ENCODE measurements around the gene SHFL.
A peak's percentile ranks its signal among the peaks of the same experiment; 100 is the strongest.

Gene SHFL

DNA sequence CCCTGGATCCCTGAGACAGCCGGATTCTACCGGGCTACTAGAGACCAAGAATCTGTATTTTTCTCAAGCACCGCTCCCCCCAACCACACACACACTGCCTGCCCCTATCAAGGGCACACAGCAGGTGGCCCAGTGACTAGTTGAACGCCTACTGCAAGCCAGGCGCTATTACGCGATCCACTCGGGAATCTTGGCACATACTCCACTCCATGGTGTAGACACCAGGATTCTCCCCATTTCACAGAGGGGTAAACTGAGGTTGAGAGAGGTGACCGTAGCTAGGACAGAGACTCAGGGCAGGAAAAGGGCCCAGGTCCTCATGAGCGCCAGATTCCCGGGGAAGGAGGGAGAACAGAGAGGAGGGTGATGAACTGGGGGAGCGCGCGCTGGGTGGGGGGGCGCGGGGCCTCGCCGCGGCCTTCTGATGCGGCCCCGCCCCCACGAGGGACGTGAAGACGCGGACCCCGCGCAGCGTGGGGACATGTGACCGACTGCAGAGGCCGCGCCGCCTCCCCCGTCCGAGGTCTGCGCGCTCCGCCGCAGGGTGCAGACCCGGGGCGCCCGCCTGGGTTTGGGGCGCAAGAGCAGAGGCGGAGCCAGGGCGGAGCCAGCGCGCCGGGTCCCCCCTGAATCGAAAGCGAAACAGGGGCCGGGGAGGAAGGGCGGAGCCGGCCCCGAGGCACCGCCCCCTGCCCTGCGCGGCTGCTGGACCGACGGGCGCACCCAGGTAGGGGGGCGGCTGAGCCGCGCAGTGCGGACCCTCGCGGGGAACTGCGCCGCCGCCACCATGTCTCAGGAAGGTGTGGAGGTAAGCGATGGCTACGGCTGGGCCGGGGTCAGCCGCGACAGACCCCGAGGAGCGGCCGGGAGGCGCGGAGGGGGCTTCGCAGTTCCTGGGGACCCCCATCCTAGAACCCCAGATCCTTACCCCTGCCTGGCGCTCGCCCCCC is at the start of gene SHFL:
SHFL (plus strand) TSS at position 677 of the 950 bp plus-strand sequence; CDS start at position 788, 111 bp downstream.
- DNase-seq, result peak; percentile 31

DNA sequence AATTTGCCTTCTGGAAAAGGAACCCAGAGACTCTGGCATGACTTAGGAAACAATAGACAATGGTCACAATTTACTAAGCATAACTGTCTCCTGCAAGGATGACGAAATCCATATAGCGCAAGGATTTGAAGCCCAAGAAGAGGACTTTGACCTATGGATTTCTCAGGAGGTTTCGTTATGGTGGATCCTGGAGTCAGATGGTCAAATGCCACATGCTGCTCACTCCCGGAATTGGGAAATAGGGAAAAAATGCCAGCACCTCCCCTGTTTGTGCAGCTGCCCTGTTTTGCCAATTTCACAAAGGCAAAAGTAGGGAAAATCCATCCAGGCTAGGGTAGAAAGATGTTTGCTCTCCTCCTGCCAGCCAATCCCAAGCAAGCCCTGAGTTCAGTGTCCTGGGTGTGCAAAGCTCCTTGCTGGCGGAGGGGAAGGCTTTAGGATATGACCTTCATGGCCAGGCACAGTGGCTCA is 49.5 kb upstream of the SHFL start:
- DNase-seq, result no peak

DNA sequence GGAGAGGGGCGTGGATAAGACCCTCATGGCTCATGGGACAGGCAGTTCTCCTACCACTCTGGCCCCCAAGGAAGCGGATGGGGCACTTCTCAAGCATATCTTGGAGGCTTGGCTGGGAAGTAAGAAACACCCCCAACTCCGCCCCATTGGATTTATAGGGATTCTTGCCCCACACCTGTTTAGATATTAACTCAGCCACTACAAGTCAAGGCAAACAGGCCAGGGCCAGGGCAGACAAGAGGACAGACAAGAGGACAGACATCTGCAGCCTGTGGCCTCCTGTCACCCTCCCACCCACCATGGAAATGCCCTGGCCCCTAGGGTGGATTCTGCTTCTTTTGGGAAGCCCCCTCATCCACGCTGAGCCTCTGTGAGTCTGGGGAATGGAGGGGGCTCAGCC is 48.8 kb upstream of the SHFL start:
- no peak for DNase-seq

DNA sequence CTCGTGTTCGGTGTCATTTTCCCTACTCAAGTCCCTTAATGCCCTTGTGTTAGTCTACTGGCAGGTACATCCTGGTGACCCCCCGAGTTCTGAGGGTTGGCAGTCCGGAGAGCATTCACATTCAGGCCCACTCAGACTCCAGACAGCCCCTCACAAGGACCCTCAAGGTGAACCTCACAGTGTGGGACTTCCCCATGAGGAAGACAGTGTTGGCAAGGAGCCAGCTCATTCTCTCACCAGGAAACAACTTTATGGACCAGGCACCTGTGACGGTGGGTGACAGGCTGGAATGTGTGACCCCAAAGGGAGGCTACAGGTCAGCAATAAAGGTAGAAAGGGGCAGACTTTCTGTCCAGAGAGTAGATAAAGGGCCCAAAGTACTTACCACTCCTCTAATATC is 48.3 kb upstream of the SHFL start:
- no peak for DNase-seq

DNA sequence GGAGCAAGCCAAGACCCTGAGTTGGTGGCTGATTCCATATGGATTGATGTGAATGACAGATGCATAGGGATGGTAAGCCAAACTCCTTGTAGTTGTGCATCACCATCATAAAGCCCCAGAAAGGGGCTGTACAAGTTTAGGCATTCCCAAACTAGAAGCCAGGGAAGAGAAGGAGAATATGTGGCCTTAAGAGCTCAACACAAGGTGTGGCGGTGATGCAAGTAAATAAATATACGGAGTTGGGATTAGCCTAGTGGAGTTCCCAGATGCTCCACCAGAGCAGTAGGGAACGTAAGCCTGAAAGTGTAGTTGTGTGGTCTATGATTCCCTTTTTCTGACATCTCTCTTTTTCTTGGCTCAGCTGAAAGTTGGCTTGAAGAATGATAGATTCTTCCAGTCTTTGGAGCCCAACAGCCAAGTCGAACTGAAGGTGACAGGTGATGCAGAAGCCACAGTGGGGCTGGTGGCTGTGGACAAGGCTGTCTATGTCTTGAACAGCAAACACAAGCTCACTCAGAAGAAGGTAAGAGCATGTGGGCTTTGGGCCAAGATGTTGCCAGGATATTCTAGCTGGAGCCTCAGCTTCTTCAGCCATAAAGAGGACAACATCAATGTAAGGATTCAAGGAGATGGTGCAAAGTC is 42.7 kb upstream of the SHFL start:
- DNase-seq, result no peak

DNA sequence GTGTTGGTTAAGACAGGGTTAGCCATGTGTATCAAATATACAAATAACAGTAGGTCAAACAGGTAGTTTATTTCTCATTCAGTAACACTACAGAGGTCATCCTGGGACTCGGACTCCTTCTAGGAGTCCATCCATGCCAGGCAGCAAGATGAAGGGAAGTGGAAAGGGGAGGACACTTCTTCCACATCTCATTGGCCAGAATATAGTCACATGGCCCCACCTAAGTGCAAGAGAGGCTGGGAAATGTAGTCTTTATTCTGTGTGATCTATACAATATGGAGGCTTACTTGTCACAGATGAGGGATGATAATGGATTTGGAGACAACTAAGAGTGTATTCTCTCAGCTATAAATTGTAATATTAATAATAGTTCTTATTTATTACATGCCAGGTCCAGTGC is 41.7 kb upstream of the SHFL start:
- no peak for DNase-seq

DNA sequence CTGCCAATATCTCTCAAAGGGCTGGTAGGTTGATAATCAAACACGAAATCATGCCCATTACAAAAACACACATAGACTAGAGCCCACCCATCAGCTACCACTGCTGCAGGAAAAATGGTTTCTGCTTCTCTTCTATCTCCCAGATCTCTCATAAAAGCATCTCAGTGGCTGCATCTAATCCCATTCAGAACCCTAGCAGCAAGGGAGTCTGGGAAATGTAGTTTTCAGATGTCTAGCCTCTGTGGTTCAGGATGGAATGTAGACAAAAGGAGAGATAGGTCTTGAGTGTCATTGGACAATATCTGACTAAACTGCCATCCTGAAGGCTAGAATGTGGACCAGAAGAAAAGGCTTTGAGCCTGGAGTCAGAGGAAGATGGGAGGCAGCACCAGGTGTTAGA is 40.7 kb upstream of the SHFL start:
- DNase-seq, result no peak

DNA sequence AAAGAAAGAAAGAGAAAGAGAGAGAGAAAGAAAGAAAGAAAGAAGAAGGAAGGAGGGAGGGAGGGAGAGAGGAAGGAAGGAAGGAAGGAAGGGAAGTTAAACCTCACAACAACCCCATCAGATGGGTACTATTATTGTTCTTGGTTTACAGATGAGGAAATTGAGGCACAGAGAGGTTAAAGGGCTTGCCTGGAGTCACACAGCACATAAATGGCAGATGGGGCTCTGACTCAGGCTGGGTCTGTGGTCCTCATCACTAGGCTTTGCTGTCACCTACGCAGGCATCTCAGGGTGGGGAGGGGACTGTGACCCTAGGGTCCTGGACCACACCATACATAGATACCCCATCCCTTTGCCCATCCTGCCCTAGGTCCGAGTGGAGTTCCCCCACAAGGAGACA is 36.5 kb upstream of the SHFL start:
- no peak for DNase-seq

DNA sequence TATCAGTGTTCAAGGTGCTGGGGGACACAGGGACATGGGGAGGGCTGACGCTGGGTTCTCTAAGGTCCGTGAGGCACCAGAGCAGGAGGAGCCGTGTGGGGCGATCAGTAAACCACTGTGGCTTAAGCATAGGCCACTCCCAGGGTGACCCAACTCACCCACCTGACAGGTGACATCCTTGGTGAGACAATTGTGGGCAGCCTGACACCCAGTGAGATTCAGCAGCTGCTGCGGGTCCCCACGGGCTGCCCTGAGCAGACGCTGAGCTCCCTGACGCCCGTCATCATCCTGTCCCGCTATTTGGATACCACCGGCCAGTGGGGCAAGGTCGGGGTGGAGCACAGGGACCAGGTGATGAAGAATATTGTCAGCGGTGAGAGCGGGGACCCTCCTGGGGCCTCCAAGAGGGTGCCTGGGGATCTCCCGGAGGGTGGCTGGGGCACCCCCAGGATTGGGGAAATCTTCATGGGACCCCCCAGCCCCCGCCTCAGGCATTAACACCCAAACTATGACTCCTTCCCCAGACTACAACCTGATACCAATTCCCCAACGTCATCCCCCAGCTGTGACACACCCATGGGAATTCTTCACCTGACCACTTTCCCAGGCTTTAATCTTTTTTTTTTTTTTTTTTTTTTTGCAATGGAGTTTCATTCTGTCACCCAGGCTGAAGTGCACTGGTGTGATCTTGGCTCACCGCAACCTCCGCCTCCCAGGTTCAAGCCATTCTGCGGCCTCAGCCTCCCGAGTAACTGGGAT is 33.3 kb upstream of the SHFL start:
- no peak for DNase-seq

DNA sequence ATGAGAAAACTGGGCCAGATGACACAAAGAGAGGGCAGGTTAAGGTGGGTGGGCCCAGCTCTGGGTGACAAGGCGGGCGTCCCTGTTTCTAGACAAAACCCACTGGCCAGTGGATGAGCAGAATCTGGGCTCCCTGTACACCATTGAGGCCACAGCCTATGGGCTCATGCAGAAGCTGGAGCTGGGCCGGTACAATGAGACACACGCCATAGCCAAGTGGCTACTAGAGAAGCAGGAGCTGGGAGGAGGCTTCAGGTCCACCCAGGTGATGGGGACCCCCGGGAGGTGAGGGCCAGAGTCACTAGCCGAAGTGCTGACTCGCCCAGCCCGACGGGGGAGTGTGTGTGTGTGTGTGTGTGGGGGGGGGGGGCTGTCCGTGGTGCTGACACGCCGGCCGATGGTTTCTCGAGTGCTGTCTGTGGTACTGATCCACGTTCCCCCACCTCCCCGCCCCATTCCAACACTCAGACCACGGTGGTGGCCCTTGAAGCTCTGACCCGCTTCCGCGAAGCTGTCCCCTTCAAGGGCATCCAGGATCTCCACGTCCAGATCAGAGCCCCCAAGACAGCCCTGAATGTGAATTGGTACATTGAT is 24.3 kb upstream of the SHFL start:
- no peak for DNase-seq

DNA sequence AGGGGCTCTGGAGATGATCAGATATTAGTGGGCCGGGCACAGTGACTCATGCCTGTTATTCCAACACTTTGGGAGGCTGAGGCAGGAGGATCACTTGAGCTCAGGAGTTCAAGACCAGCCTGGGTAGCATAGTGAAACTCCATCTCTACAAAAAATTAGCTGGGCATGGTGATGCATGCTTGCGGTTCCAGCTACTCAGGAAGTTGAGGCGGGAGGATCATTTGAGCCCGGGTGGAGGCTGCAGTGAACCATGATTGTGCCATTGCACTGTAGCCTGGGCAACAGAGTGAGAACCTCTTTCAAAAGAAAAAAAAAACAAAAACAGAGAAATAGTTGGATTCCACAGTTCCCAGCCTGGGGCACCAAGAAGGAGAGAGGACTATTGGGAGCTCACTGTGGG is 17.9 kb upstream of the SHFL start:
- no peak for DNase-seq

DNA sequence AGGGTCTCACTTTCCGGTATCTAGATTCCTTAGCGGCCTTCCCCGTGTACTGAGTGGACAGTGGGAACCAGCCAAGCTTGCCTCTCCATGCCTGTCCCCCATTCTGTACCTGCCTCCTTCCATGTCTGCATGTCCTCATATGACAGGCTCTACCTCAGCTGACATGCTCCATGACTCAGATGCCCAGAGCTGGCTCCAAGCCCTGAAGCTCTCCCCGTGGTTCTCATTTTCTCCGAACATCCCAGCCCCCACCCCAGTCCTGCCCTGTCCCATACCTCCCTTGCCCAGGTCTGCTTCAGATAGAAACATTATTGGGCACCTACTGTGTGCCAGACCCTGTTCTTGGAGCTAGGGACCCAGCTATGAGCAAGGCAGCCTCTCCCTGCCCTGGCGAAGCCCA is 17.1 kb upstream of the SHFL start:
- DNase-seq, result no peak

DNA sequence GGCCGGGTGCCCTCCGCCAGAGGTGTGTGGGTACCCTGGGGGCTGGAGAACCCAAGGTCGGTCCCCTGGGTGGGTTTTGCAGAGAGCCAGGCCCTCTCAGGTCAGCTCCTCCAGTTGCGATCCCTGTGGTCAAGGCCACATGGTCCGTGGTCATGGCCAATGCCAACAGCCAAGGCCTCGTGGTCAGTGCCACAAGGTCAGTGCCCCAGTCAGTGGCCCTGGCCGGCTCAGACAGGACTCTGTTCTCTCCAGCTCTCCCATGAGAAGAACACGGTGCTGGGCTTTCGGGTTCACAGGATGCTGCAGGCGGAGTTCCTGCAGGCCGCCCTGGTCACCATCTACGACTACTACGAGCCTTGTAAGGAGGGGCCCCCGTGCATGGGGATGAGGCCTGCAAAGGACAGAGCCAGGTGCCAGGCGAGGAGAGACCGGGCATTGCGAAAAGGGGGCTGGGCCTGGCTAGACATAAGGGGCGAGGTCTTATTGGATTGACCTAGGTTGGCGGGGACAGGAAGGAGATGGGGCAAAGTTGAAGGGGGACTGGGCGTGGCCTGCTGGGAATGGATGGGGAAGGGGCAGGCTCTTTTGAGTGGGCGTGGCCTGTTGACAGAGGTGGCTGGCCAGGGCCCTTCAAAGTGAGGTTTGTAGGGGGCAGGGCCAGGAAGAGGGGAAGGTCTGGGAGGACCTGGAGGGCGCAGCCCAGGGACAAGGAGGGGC is 15.2 kb upstream of the SHFL start:
- DNase-seq, result no peak

DNA sequence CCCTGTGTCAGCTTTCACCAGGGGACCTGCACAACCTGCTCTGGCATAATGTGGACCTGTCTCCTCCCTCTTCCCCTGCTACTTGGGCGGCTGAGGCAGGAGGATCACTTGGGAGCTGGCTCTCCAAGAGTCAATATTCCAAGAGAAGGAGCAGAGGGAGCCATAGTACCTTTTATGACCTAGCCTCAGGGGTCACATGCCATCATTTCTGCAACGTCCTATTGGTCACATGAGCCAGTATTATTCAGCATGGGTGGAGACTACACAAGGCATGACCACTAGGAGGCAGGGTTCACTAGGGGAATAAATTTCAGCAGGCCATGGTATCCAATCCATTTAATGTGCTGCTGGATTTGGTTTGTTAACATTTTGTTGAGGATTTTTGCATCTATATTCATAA is 12.0 kb upstream of the SHFL start:
- no peak for DNase-seq

DNA sequence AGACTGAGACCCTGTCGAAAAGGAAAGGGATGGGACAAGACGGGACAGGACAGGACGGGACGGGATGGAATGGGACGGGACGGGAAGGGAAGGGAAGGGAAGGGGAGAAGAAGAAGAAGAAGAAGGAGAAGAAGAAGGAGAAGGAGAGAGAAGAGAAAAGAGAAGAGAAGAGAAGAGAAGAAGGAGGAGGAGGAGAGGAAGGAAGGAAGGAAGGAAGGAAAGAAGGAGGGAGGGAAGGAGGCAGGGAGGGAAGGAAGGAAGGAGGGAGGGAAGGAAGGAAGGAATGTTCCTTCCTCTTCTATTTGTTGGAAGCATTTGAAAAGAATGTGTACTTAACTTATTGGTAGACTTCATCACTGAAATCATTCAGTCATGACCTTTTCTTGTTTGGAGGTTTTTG is 9.6 kb upstream of the SHFL start:
- DNase-seq, result no peak

DNA sequence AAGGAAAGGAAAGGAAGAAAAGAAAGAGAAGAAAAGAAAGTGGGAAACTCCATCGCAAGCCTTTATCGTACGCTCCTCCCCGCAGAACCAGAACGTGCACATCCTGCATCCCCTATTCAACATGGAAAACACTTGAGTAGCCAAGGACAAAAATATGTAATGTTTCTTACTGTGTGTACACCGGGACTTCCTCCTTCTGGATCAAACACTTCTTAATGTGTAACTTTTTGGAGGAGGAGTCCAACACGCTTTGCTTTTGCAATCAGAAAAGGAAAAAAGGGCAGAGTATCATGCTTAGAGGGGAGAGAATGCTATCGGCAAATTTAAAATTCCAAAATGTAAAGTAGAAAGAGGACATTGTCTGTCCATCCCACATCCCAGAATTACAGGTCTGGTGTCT is 7.8 kb upstream of the SHFL start:
- no peak for DNase-seq

DNA sequence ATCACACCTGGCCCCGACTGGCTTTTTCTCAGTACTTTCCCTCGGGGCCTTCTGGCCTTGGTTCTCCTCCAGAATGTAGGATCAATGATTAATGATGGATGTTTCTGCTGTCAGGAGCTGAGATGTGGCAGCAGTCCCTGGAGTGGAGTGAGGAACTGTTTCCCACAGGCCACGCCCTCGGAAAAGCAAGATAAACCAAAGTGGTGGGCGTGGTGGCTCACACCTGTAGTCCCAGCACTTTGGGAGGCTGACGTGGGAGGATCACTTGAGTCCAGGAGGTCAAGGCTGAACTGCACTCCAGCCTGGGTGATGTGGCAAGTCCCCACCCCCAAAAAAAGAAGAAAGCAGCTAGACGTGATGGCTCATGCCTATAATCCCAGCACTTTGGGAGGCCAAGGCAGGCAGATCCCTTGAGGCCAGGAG is 7.1 kb upstream of the SHFL start:
- DNase-seq, result no peak

DNA sequence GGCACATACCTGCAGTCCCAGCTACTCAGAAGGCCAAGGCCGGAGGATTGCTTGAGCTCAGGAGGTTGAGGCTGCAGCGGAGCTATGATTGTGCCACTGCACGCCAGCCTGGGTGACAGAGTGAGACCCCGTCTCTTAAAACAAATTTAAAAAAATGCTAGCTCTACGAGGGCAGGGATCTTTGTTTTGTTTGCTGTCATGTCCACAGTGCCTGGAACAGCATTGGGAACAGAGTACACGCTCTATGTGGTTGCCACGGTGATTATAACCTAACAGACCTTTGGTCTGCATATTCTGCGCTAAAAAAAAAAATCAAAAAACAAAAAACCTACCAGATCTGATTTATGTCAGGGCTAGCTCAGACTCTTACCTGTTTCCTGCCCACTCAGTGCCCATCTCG is 2.2 kb upstream of the SHFL start:
- DNase-seq, result no peak

DNA sequence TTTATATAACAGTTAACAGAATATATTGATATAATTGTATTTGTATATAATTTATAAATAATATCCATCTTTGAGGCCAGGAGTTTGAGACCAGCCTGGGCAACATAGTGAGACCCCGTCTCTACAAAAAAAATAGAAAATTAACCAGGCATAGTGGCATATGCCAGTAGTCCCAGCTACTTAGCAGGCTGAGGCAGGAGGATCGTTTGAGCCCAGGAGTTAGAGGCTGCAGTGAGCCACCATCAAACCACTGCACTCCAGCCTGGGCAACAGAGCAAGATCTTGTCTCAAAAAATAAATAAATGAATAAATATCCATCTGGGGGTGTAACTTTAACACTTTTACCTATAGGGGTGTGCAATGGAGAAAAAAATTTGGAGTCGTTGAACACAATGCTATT is 1.3 kb upstream of the SHFL start:
- DNase-seq, result no peak

DNA sequence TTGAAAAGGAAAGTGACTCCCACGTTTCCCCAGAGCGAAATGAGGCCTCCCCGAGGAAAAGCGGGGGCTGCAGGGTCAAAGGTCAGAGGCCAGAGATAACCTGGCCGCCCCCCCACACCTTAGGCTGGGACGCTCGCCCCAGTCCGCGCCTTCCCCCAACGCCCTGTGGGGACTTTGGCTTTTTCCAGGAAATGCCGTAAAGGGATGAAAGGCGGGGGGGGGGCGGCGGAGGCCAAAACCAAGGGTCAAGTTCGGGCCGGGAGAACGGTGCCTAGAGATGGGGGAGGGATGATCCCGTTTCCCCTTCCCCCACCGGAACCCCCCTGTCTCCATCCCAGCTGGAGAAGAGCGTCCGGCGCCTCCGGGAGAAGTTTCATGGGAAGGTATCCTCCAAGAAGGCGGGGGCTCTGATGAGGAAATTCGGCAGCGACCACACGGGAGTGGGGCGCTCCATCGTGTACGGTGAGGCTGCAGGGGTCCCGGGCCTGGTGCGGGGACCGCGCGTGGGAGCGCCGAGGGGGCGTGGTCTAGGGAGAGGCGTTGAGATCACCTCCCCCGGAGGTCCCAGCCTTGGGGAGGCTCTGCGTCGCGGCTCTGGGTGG is 575 bp downstream of the SHFL start:
- DNase-seq, result no peak

DNA sequence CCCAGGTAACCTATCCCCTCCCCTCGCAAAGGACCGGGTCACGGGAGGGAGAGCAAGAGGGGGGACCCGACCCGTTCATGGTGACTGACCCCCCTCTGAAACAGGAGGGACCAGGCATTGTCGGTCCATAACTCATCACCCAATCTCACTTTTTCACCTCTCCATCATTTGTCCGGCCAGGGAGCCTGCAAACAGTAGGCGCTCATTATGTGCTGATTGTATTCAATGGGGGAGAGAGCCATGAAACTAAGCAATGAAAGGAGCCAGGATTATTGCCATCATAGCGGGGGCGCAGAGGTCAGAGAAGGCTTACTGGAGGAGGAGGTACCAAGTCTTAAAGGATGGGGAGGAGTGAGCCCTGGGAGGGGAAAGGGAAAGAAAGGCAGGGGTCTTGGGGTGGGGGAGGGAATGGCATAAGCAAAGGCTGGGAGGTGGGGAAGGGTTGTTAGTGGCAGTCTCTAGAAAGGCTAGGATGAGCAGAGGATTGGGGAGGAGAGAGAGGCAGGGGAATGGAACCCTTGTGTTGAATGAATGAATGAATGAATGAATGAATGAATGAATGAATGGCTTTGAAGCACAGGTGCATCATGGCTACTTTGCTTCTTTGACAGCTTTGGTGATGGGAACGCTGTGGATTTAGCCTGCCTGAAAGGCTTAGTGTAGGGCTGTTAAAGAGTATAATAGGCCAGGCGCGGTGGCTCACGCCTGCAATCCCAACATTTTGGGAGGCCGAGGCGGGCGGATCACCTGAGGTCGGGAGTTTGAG is 1.4 kb downstream of the SHFL start:
- DNase-seq, result no peak
